Measurements from ENCODE around the gene HAO2. TPM values are rescaled to one million over a fixed set of nuclear protein-coding genes. Genes with fewer than 3 reads are reported as not detected.

HAO2 gene
- total RNA-seq, 2 donors from 2014 or later: not detected

DNA sequence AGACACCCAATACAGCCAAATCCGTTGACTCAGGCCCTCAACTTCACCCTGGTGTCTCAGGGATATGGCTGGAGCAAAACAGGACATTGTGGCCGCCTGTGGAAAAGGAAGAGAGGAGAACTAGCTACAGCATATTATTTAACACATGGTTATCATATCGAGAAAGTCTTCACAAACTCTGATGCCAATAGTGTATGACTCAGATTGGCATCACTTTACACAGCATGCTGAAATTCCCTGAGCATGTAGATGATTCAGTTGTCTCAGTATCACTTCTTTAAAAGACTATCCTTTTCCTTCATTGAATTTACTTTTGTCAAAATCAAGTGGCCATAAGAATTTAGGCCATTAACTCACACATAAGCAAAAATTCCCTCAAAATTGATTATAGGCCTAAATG lies 66.5 kb downstream of the HAO2 start:
- H3K4me3 ChIP-seq (ENCODE audit: low read length): no peak overlapping the region
- Mint-ChIP-seq H3K4me1 (peaks cover 26% of the 10 kb centered on the region), H3K27ac (no peak overlapping the region), H3K9me3 (no peaks in the 10 kb centered on the region), H3K36me3 (ENCODE audit: low read depth) (no peaks in the 10 kb centered on the region), H3K27me3 (ENCODE audit: insufficient read depth) (peaks cover 34% of the 10 kb centered on the region), H3K4me3 (no peak overlapping the region)
- TF ChIP-seq CTCF (conservative IDR thresholded peaks at IDR 0.05): no peak
- WGBS, 2 experiments (ENCODE audit: insufficient coverage in 1 of 2, insufficient read length in 1 of 2): 91 to 94% methylated on average over 1 to 3 of the region's 3 CpGs
- no peak for DNase-seq
- peaks cover 10% of the 10 kb centered on the region for H3K27me3 ChIP-seq (ENCODE audit: control insufficient read depth, insufficient read depth, low read length, poor library complexity, severe bottlenecking)
- no peak overlapping the region for H3K27ac ChIP-seq (ENCODE audit: low read depth, low read length)
- no peaks in the 10 kb centered on the region for H3K9me3 ChIP-seq (ENCODE audit: control insufficient read depth, low read length)
- H3K9ac ChIP-seq (ENCODE audit: extremely low read depth, low read length, poor library complexity, severe bottlenecking): no peak overlapping the region
- H3K36me3 ChIP-seq (ENCODE audit: control insufficient read depth, insufficient read depth, low read length): no peaks in the 10 kb centered on the region
- H3K4me1 ChIP-seq (ENCODE audit: control insufficient read depth, insufficient read depth, low read length): peaks cover 5% of the 10 kb centered on the region

GRCh38 chr1:119438761-119439160 lies 70.2 kb downstream of the HAO2 start:
- H3K9me3 ChIP-seq (ENCODE audit: control insufficient read depth, low read length): no peaks in the 10 kb centered on the region
- Mint-ChIP-seq H3K36me3 (ENCODE audit: low read depth) (no peaks in the 10 kb centered on the region), H3K27me3 (ENCODE audit: insufficient read depth) (peaks cover 9% of the 10 kb centered on the region), H3K9me3 (no peaks in the 10 kb centered on the region), H3K27ac (no peak overlapping the region), H3K4me3 (no peak overlapping the region), H3K4me1 (peaks cover 11% of the 10 kb centered on the region)
- H3K36me3 ChIP-seq (ENCODE audit: control insufficient read depth, insufficient read depth, low read length): no peaks in the 10 kb centered on the region
- H3K4me1 ChIP-seq (ENCODE audit: control insufficient read depth, insufficient read depth, low read length): no peaks in the 10 kb centered on the region
- no peak for TF ChIP-seq CTCF (conservative IDR thresholded peaks at IDR 0.05)
- WGBS, 2 experiments (ENCODE audit: insufficient coverage in 1 of 2, insufficient read length in 1 of 2): 89% methylated on average over 2 of the region's 2 CpGs; no CpG with 5 or more reads in 1 of the 2 experiments
- H3K4me3 ChIP-seq (ENCODE audit: low read length): no peak overlapping the region
- no peak overlapping the region for H3K9ac ChIP-seq (ENCODE audit: extremely low read depth, low read length, poor library complexity, severe bottlenecking)
- no peak overlapping the region for H3K27ac ChIP-seq (ENCODE audit: low read depth, low read length)
- DNase-seq: no peak
- no peaks in the 10 kb centered on the region for H3K27me3 ChIP-seq (ENCODE audit: control insufficient read depth, insufficient read depth, low read length, poor library complexity, severe bottlenecking)

GRCh38 chr1:119440721-119441307 lies 72.2 kb downstream of the HAO2 start:
- Histone ChIP-seq H3K27ac (ENCODE audit: low read depth, low read length) (no peak overlapping the region), H3K9me3 (ENCODE audit: control insufficient read depth, low read length) (no peaks in the 10 kb centered on the region), H3K9ac (ENCODE audit: extremely low read depth, low read length, poor library complexity, severe bottlenecking) (no peak overlapping the region), H3K4me1 (ENCODE audit: control insufficient read depth, insufficient read depth, low read length) (no peaks in the 10 kb centered on the region), H3K27me3 (ENCODE audit: control insufficient read depth, insufficient read depth, low read length, poor library complexity, severe bottlenecking) (no peaks in the 10 kb centered on the region), H3K36me3 (ENCODE audit: control insufficient read depth, insufficient read depth, low read length) (no peaks in the 10 kb centered on the region), H3K4me3 (ENCODE audit: low read length) (no peak overlapping the region)
- H3K4me3 Mint-ChIP-seq: no peak overlapping the region
- H3K4me1 Mint-ChIP-seq: peaks cover 11% of the 10 kb centered on the region
- no peak overlapping the region for H3K27ac Mint-ChIP-seq
- WGBS, 2 experiments (ENCODE audit: insufficient coverage in 1 of 2, insufficient read length in 1 of 2): 91 to 100% methylated on average over 4 to 8 of the region's 8 CpGs
- DNase-seq: peak; percentile 59
- no peaks in the 10 kb centered on the region for H3K36me3 Mint-ChIP-seq (ENCODE audit: low read depth)
- no peaks in the 10 kb centered on the region for H3K9me3 Mint-ChIP-seq
- H3K27me3 Mint-ChIP-seq (ENCODE audit: insufficient read depth): peaks cover 3% of the 10 kb centered on the region
- no peak for TF ChIP-seq CTCF (conservative IDR thresholded peaks at IDR 0.05)

Data from endodermal cell (in vitro differentiated cells).